K562 treated with DMSO at 1 percent for 4 hours (cell line): ENCODE data around the gene PIP5K1C. TPM values are rescaled to one million over a fixed set of nuclear protein-coding genes. Genes with fewer than 3 reads are reported as not detected.

Experiments
- total RNA-seq: library from RNA; unstranded; fragments of 300-600 nt; gene quantifications from 2 replicates; pipeline ENCODE4 v1.2.3, GENCODE V29; 2022; ENCODE audit not compliant: insufficient read depth

Gene PIP5K1C, protein sequence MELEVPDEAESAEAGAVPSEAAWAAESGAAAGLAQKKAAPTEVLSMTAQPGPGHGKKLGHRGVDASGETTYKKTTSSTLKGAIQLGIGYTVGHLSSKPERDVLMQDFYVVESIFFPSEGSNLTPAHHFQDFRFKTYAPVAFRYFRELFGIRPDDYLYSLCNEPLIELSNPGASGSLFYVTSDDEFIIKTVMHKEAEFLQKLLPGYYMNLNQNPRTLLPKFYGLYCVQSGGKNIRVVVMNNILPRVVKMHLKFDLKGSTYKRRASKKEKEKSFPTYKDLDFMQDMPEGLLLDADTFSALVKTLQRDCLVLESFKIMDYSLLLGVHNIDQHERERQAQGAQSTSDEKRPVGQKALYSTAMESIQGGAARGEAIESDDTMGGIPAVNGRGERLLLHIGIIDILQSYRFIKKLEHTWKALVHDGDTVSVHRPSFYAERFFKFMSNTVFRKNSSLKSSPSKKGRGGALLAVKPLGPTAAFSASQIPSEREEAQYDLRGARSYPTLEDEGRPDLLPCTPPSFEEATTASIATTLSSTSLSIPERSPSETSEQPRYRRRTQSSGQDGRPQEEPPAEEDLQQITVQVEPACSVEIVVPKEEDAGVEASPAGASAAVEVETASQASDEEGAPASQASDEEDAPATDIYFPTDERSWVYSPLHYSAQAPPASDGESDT
- total RNA-seq: 25.7 and 37.2 TPM in 2 replicates

GRCh38 chr19:3700242-3701032, at the start of gene PIP5K1C:
Gene PIP5K1C (minus strand): TSS chr19:3700468. CDS start chr19:3700390, 78 bp downstream.

GRCh38 chr19:3708207-3708931, 8.1 kb upstream of the PIP5K1C start, which contains the start of gene TJP3:
Gene TJP3 (plus strand): TSS chr19:3708384. CDS start chr19:3728433, 20,049 bp downstream.

GRCh38 chr19:3626473-3627350, 73.6 kb downstream of the PIP5K1C start, which contains the start of gene CACTIN:
Gene CACTIN (minus strand): TSS chr19:3626790. CDS start chr19:3626762, 28 bp downstream.

GRCh38 chr19:3606690-3607289, 93.5 kb downstream of the PIP5K1C start, which contains the start of gene TBXA2R:
Gene TBXA2R (minus strand): TSS chr19:3606875. CDS start chr19:3600634, 6,241 bp downstream.

DNA sequence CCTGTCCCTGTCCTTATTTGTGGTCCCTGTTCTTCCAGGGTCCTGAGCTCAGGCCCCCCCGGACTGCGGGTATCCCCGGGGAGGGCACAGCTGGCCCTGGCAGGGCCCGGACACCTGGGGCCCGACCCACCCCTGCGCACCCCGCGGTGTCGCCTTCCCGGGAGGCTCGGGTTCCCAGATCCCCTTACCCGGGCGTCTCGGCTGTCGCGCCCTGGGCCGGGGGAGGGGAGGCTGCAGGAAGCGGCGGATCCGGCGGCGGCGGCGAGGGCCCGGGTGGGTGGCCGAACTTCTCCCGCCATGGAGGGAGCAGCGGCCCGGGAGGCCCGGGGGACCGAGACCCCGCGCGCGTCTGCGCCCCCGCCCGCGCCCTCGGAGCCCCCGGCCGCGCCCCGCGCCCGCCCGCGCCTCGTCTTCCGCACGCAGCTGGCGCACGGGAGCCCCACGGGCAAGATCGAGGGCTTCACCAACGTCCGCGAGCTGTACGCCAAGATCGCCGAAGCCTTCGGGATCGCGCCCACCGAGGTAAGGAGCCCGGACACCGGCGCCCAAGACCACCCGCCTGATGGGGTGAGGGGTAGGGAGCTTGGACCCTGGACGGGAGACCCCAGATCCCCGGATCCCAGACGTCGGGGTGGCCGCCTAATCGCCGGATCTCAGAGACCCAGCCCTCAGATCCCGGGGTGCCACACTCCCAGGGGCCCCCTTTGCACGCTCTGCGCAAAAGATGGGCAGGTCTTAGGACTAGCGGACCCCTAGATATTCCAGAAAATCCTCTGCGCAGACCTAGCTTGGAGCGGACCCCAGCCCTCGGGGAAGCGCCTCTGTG, 114.8 kb downstream of the PIP5K1C start, which contains the start of gene GIPC3:
Gene GIPC3, plus strand, starts transcription at position 178 of the 826 bp plus-strand sequence. Its CDS starts 120 bp downstream, at position 298.

Other genes starting within 250 kb of the PIP5K1C start
- gene SMIM24, start 219.9 kb downstream of the PIP5K1C start, total RNA-seq: 3.9 TPM in 1 of 2 replicates, not detected in the other
- not detected in 2 replicates for gene SMIM44, start 217.0 kb downstream of the PIP5K1C start, total RNA-seq
- gene DOHH, start 199.8 kb downstream of the PIP5K1C start, total RNA-seq: 30.2 and 36.7 TPM in 2 replicates
- gene FZR1, start 194.2 kb downstream of the PIP5K1C start, total RNA-seq: 25.3 and 28.9 TPM in 2 replicates
- 1.8 TPM in 1 of 2 replicates, not detected in the other for gene TEKTIP1, start 161.3 kb downstream of the PIP5K1C start, total RNA-seq
- gene MFSD12, start 142.9 kb downstream of the PIP5K1C start, total RNA-seq: 103 and 121 TPM in 2 replicates
- gene HMG20B, start 127.5 kb downstream of the PIP5K1C start, total RNA-seq: 203 and 207 TPM in 2 replicates
- 7.8 and 8.1 TPM in 2 replicates for gene GIPC3, start 115.0 kb downstream of the PIP5K1C start, total RNA-seq
- gene TBXA2R, start 93.6 kb downstream of the PIP5K1C start, total RNA-seq: 5.1 and 5.5 TPM in 2 replicates
- gene CACTIN, start 73.7 kb downstream of the PIP5K1C start, total RNA-seq: 36.4 and 36.5 TPM in 2 replicates
- gene TJP3, start 7.9 kb upstream of the PIP5K1C start, total RNA-seq: 4.9 and 6.5 TPM in 2 replicates
- gene APBA3, start 61.2 kb upstream of the PIP5K1C start, total RNA-seq: 18.8 and 27.4 TPM in 2 replicates
- gene MRPL54, start 62.2 kb upstream of the PIP5K1C start, total RNA-seq: 50.3 and 83.7 TPM in 2 replicates
- not detected in 2 replicates for gene RAX2, start 71.8 kb upstream of the PIP5K1C start, total RNA-seq
- 14.1 and 23.3 TPM in 2 replicates for gene MATK, start 85.9 kb upstream of the PIP5K1C start, total RNA-seq
- gene ZFR2, start 168.6 kb upstream of the PIP5K1C start, total RNA-seq: not detected in 2 replicates
- not detected in 2 replicates for gene ATCAY, start 180.2 kb upstream of the PIP5K1C start, total RNA-seq
- gene NMRK2, start 232.6 kb upstream of the PIP5K1C start, total RNA-seq: not detected in 2 replicates